ENCODE data around the gene CALD1.

GRCh38 chr7:134879815-134880475 is 100.5 kb downstream of the CALD1 start:
- TF ChIP-seq POLR2AphosphoS5 (IDR thresholded peaks at IDR 0.05), result no peak
- TF ChIP-seq, protein P1, sequence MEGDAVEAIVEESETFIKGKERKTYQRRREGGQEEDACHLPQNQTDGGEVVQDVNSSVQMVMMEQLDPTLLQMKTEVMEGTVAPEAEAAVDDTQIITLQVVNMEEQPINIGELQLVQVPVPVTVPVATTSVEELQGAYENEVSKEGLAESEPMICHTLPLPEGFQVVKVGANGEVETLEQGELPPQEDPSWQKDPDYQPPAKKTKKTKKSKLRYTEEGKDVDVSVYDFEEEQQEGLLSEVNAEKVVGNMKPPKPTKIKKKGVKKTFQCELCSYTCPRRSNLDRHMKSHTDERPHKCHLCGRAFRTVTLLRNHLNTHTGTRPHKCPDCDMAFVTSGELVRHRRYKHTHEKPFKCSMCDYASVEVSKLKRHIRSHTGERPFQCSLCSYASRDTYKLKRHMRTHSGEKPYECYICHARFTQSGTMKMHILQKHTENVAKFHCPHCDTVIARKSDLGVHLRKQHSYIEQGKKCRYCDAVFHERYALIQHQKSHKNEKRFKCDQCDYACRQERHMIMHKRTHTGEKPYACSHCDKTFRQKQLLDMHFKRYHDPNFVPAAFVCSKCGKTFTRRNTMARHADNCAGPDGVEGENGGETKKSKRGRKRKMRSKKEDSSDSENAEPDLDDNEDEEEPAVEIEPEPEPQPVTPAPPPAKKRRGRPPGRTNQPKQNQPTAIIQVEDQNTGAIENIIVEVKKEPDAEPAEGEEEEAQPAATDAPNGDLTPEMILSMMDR (IDR thresholded peaks at IDR 0.05), result no peak
- TF ChIP-seq POLR2A (IDR thresholded peaks at IDR 0.05), result no peak
- no peak for TF ChIP-seq EP300 (IDR thresholded peaks at IDR 0.05; ENCODE audit: low read depth)
